Neutrophil (primary cell): Measurements from ENCODE around the gene ARHGAP9.

Source experiments
- H3K27ac ChIP-seq: fragments of 200-600 bp; sonication (generic); 2 replicates; pipeline ENCODE4 v1.5.1; 2016; ENCODE audit warnings: mild to moderate bottlenecking, moderate library complexity
- H3K27me3 ChIP-seq: fragments of 200-600 bp; sonication (generic); 2 replicates; pipeline ENCODE4 v1.6.0; 2016; ENCODE audit warnings: mild to moderate bottlenecking
- H3K36me3 ChIP-seq: fragments of 200-600 bp; sonication (generic); 2 replicates; pipeline ENCODE4 v1.5.1; 2017
- H3K4me1 ChIP-seq, 2 experiments: fragments of 200-600 bp in 1 of 2; sonication (generic) in 1 of 2; 1 replicate in 1 of 2; 2 replicates in 1 of 2; pipeline versions ENCODE4 v1.5.1 to v1.6.1; 2013 to 2016; ENCODE audit warnings: low read depth in 1 of 2, low read length in 1 of 2, mild to moderate bottlenecking in 1 of 2, moderate library complexity in 1 of 2; ENCODE audit not compliant: control insufficient read depth in 1 of 2, insufficient read depth in 1 of 2
- H3K4me3 ChIP-seq, 2 experiments: fragments of 200-600 bp in 1 of 2; sonication (generic) in 1 of 2; 1 replicate in 1 of 2; 2 replicates in 1 of 2; pipeline ENCODE4 v1.5.1; 2013 to 2016; ENCODE audit warnings: low read depth in 1 of 2, low read length in 1 of 2, mild to moderate bottlenecking in 1 of 2, moderate library complexity in 1 of 2
- H3K9me3 ChIP-seq: fragments of 200-600 bp; sonication (generic); 2 replicates; pipeline ENCODE4 v1.5.1; 2016
- TF ChIP-seq, protein P1 (sequence below): fragments of 200-600 bp; sonication (generic); IDR thresholded peaks from 2 replicates; pipeline ENCODE4 v1.5.1; 2016; ENCODE audit warnings: antibody characterized with exemption

ARHGAP9 gene

DNA sequence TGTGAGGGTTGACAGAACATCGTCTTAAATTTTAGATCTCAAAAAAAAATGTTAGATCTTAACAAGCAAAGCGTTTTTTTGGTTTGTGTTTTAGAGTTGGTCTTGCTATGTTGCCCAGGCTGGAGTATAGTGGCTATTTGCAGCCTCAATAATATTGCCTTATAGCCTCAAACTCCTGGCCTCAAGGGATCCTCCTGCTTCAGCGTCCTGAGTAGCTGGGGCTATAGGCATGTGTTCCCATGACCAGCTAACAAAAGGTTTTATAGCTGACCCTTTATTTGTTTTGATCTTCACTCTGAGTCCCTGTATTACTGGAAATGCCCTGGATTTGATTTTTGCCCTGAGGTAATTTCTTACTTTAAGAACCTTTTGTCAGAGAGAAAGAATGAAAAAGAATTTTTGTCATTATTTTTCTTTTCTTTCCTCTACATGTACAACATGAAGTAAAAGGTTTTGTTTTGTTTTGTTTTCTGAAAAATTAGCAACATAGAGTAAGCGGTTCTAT is 39.9 kb downstream of the ARHGAP9 start:
- H3K9me3 ChIP-seq, result no peaks in the 10 kb centered on the region
- TF ChIP-seq, protein P1, sequence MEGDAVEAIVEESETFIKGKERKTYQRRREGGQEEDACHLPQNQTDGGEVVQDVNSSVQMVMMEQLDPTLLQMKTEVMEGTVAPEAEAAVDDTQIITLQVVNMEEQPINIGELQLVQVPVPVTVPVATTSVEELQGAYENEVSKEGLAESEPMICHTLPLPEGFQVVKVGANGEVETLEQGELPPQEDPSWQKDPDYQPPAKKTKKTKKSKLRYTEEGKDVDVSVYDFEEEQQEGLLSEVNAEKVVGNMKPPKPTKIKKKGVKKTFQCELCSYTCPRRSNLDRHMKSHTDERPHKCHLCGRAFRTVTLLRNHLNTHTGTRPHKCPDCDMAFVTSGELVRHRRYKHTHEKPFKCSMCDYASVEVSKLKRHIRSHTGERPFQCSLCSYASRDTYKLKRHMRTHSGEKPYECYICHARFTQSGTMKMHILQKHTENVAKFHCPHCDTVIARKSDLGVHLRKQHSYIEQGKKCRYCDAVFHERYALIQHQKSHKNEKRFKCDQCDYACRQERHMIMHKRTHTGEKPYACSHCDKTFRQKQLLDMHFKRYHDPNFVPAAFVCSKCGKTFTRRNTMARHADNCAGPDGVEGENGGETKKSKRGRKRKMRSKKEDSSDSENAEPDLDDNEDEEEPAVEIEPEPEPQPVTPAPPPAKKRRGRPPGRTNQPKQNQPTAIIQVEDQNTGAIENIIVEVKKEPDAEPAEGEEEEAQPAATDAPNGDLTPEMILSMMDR, result no peak
- H3K4me3 ChIP-seq, result no peak overlapping the region
- peak overlapping the region; percentile 70 for H3K27ac ChIP-seq
- no peaks in the 10 kb centered on the region for H3K27me3 ChIP-seq
- H3K36me3 ChIP-seq, result no peaks in the 10 kb centered on the region
- H3K4me1 ChIP-seq, result peaks cover 26 to 27% of the 10 kb centered on the region in 2 experiments

GRCh38 chr12:57438400-57438799 is 41.3 kb downstream of the ARHGAP9 start:
- H3K27me3 ChIP-seq, result no peaks in the 10 kb centered on the region
- H3K4me1 ChIP-seq, result peaks cover 30 to 31% of the 10 kb centered on the region in 2 experiments
- H3K4me3 ChIP-seq, result no peak overlapping the region
- no peak overlapping the region for H3K27ac ChIP-seq
- H3K36me3 ChIP-seq, result no peaks in the 10 kb centered on the region
- TF ChIP-seq, protein P1, result no peak
- no peaks in the 10 kb centered on the region for H3K9me3 ChIP-seq

- no peaks in the 10 kb centered on the region for H3K36me3 ChIP-seq
- H3K27me3 ChIP-seq, result no peaks in the 10 kb centered on the region
- peak overlapping the region; percentile 37 for H3K27ac ChIP-seq
- no peak overlapping the region for H3K4me3 ChIP-seq
- H3K4me1 ChIP-seq, result peaks cover 29 to 30% of the 10 kb centered on the region in 2 experiments
- no peaks in the 10 kb centered on the region for H3K9me3 ChIP-seq
- TF ChIP-seq, protein P1, result no peak
Measured at GRCh38 chr12:57435293-57435692, 44.4 kb downstream of the ARHGAP9 start.

- TF ChIP-seq, protein P1, result no peak
- Histone ChIP-seq H3K4me3 (no peak within 1 kb of the TSS), H3K27ac (peak within 1 kb of the TSS; percentile 37), H3K27me3 (no peaks in the 10 kb centered on the region), H3K4me1 (peaks cover 29 to 30% of the 10 kb centered on the region in 2 experiments), H3K36me3 (no peaks in the 10 kb centered on the region), H3K9me3 (no peaks in the 10 kb centered on the region)
Measured at GRCh38 chr12:57434517-57435223, 45.0 kb downstream of the ARHGAP9 start, which contains the start of gene INHBC. Gene INHBC (plus strand): TSS chr12:57434784. CDS start chr12:57434887, 103 bp downstream.

DNA sequence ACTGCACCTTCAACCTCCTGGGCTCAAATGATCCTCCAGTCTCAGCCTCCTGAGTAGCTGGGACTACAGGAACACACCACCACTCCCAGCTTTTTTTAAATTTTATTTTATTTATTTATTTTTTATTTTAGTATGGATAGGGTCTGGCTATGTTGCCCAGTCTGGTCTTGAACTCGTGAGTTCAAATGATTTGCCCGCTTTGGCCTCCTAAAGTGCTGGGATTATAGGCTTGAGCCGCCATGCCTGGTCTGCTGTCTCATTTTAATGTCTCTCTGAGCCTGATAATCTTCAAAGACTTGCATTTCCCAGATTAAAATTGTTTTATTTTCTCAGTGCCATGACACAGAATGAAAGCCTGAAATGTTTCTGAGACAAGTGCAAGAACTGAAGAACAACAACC is 46.3 kb downstream of the ARHGAP9 start:
- no peaks in the 10 kb centered on the region for H3K36me3 ChIP-seq

More for the DNA sequence above, 46.3 kb downstream of the ARHGAP9 start:
- H3K9me3 ChIP-seq, result no peaks in the 10 kb centered on the region
- H3K4me1 ChIP-seq, result peaks cover 34 to 36% of the 10 kb centered on the region in 2 experiments
- H3K27me3 ChIP-seq, result no peaks in the 10 kb centered on the region
- TF ChIP-seq, protein P1, result no peak
- H3K27ac ChIP-seq, result no peak overlapping the region
- no peak overlapping the region for H3K4me3 ChIP-seq
